ENCODE results near the gene NSMF.

NSMF gene, protein sequence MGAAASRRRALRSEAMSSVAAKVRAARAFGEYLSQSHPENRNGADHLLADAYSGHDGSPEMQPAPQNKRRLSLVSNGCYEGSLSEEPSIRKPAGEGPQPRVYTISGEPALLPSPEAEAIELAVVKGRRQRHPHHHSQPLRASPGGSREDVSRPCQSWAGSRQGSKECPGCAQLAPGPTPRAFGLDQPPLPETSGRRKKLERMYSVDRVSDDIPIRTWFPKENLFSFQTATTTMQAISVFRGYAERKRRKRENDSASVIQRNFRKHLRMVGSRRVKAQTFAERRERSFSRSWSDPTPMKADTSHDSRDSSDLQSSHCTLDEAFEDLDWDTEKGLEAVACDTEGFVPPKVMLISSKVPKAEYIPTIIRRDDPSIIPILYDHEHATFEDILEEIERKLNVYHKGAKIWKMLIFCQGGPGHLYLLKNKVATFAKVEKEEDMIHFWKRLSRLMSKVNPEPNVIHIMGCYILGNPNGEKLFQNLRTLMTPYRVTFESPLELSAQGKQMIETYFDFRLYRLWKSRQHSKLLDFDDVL

DNA sequence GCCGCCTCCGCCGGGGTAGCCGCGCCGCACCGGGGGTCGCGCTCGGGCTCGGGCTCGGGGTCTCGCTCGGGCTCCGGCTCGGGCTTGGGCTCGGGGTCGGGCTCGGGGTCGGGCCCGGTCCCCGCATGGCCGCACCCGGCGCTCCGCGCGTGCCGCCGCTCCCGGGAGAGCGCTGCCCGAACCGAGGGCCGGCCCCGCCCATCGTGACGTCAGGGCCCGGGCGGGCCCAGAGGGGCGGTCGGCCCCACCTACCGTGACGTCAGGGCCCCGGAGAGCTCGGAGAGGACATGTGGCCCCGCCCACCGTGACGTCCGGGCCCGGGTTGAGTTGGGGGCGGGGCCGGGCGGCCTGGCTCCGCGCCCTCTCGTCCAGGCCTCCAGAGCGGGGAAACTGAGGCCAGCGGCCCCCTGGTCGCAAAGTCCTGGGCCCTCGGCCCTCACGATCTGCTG is at the start of gene NSMF:
TSS of gene NSMF (minus strand) at position 183 of the 449 bp plus-strand sequence. CDS start 232 bp downstream, outside the sequence.
- H3K27ac ChIP-seq = peak within 1 kb of the TSS; percentile 88
- TF ChIP-seq, protein P1, sequence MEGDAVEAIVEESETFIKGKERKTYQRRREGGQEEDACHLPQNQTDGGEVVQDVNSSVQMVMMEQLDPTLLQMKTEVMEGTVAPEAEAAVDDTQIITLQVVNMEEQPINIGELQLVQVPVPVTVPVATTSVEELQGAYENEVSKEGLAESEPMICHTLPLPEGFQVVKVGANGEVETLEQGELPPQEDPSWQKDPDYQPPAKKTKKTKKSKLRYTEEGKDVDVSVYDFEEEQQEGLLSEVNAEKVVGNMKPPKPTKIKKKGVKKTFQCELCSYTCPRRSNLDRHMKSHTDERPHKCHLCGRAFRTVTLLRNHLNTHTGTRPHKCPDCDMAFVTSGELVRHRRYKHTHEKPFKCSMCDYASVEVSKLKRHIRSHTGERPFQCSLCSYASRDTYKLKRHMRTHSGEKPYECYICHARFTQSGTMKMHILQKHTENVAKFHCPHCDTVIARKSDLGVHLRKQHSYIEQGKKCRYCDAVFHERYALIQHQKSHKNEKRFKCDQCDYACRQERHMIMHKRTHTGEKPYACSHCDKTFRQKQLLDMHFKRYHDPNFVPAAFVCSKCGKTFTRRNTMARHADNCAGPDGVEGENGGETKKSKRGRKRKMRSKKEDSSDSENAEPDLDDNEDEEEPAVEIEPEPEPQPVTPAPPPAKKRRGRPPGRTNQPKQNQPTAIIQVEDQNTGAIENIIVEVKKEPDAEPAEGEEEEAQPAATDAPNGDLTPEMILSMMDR (conservative IDR thresholded peaks at IDR 0.05) = no peak

DNA sequence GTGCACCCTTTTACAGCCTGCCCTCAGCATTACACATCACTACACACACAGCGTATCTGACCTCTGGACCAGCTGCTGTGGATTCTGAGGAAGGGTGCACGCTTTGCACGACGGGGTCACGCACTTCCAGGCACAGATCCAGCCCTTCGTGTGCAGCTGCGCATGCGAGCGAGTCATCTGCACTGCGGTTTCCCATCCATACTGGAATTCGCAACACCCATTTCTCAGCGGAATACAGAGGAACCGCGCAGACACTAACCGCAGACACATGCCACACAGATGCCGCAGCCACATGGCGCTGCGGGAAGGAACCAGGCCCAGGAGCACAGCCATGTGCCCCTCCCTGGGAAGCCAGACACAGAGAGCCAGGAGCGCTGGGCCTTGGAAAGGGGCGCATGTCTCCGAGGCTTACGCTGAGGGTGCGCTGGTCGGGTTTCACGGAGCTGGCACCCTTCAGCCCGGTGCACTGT is 47.6 kb upstream of the NSMF start:
- TF ChIP-seq, protein P1 (conservative IDR thresholded peaks at IDR 0.05) = no peak
- H3K27ac ChIP-seq = no peak overlapping the region

DNA sequence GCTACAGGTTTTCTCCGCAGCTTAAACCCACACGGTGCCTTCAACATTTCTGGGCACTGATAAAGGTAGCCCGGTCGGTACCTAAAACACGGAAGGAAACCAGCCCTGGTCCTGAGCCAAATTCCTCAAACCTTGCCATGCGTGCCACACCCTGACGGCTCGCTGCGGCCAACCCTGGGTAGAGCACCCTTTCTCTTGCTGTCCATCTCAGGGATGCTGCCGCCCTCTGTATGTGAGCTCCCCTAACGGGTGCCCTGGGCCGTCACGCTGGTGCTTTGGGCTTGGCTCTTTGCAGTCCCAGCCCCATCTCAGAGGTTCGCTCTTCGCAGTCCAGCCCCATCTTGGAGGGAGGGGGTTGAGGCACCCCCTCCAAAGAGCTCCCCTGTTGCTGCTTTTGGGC is 47.1 kb upstream of the NSMF start:
- no peak overlapping the region for H3K27ac ChIP-seq
- TF ChIP-seq, protein P1 (conservative IDR thresholded peaks at IDR 0.05) = no peak

DNA sequence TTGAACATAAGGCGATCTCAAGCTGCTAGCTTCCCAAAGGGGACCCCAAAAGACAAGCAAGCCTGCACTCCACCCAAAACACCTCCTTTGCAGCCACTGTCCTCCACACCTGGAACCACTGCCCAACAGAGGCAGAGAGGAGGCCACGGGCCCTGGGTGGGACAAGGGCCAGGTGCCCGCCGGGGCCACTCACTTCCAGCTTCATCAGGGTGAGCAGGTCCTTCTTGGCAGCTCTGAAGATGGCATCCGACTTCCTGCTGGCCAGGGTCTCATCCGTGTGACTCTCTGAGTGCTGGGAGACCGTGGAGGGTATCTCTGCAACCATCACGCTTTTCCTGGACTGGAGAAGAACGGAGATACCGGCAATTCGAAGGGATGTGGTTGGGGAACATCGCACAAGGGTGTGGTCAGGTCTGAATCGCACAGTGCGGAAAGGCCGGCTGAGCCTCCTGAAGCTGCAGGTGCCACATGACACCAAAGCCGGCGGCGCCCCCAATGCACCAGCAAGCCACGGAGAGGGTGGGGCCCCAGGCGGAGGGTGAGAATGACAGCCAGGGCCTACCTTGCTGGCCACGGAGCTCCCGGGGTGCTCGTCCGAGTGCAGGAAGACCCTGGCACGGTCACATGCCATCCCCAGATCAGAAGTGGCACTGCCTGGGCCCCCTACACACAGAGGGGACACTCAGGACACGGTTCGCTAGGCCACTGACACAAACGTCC is 46.4 kb upstream of the NSMF start:
- TF ChIP-seq, protein P1 (conservative IDR thresholded peaks at IDR 0.05) = no peak
- H3K27ac ChIP-seq = no peak overlapping the region

DNA sequence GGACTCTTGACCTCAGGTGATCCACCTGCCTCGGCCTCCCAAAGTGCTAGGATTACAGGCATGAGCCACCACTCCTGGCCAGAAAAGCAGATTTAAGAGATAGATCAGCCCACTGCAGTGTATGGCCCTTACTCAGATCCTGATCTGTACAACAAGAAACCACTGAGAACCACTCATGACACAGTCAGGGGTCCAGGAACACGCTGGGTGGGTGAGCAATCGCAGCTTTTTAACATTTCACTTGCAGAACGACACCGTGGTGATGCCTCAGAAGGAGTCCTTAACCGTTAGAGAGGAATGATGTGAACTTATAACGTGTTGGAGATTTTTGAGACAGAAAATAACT is 45.3 kb upstream of the NSMF start:
- TF ChIP-seq, protein P1 (conservative IDR thresholded peaks at IDR 0.05) = no peak
- no peak overlapping the region for H3K27ac ChIP-seq

DNA sequence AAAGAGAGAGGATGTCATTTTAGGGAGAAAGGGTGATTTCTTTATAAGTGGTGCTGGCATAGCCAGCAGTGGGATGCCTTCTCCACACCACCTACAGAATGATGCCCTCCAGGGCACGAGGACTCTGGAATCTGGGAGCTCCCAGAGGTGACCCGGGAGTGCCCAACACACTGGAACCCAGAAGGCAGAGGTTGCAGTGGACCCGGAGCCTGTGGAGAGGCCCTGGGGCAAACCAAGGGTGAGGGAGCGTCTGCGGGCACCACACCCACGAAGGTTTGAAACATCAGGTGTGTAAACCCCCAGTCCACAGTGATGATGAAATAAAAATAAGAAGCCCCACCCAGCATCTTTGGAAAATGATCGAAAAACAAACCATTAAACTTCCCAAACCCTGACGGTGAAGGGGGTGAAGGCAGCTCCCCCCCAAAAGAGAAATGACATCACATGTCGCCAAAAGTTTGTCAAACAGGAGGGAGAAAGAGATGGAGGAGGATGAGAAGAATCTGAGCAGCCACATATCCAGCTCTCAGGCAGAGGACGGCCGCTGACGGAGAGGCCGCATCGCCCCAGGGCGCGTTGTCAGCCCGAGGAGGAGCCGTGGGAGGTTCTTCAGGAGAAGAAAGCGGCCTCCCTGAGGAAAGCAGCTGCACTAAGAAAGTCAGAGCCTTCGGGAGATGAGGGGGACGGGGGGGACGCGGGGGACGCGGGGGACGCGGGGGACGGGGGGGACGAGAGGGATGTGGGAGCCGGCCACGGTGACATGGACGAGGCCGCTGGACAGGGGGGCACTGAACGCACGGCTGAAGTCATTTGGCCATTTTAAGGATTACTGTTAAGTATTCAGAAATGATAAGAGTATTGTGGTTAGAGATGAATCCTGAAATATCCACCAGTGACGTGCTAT is 43.1 kb upstream of the NSMF start:
- no peak overlapping the region for H3K27ac ChIP-seq
- TF ChIP-seq, protein P1 (conservative IDR thresholded peaks at IDR 0.05) = no peak

Measured in VCaP (cell line).